D721Med (cell line): Measurements from ENCODE around the gene ZDHHC5.

Source experiments
- DNase-seq: peaks from one replicate; pipeline ENCODE4 v3.0.0; 2011; ENCODE audit warnings: low spot score; ENCODE audit not compliant: insufficient read length
- FAIRE-seq: peaks from 2 replicates; lab custom pipeline; 2011; peaks lifted over from hg19 to GRCh38; lab: Jason Lieb, UNC
- TF ChIP-seq, protein P1 (sequence below): IDR thresholded peaks from 2 replicates; pipeline ENCODE4 v1.5.1; 2012; ENCODE audit warnings: mild to moderate bottlenecking, control low read depth; ENCODE audit not compliant: insufficient read depth; ENCODE audit errors: missing control alignments

Gene ZDHHC5

DNA sequence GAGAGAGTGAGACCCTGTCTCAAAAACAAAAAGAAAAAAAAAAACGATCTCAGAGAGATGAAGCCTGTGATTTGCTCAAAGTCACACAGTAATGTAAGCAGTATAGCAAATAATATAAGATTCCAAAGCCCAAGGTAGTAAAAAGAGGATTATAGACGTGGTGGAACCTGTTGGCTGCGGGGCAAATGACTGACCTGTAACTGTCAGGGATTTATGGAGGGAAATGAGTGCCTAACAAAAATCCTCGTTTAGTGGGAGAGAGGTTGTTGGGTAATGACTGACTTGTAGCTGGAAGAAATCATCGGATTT lies 11.1 kb upstream of the ZDHHC5 start:
- TF ChIP-seq, protein P1, sequence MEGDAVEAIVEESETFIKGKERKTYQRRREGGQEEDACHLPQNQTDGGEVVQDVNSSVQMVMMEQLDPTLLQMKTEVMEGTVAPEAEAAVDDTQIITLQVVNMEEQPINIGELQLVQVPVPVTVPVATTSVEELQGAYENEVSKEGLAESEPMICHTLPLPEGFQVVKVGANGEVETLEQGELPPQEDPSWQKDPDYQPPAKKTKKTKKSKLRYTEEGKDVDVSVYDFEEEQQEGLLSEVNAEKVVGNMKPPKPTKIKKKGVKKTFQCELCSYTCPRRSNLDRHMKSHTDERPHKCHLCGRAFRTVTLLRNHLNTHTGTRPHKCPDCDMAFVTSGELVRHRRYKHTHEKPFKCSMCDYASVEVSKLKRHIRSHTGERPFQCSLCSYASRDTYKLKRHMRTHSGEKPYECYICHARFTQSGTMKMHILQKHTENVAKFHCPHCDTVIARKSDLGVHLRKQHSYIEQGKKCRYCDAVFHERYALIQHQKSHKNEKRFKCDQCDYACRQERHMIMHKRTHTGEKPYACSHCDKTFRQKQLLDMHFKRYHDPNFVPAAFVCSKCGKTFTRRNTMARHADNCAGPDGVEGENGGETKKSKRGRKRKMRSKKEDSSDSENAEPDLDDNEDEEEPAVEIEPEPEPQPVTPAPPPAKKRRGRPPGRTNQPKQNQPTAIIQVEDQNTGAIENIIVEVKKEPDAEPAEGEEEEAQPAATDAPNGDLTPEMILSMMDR: no peak

DNA sequence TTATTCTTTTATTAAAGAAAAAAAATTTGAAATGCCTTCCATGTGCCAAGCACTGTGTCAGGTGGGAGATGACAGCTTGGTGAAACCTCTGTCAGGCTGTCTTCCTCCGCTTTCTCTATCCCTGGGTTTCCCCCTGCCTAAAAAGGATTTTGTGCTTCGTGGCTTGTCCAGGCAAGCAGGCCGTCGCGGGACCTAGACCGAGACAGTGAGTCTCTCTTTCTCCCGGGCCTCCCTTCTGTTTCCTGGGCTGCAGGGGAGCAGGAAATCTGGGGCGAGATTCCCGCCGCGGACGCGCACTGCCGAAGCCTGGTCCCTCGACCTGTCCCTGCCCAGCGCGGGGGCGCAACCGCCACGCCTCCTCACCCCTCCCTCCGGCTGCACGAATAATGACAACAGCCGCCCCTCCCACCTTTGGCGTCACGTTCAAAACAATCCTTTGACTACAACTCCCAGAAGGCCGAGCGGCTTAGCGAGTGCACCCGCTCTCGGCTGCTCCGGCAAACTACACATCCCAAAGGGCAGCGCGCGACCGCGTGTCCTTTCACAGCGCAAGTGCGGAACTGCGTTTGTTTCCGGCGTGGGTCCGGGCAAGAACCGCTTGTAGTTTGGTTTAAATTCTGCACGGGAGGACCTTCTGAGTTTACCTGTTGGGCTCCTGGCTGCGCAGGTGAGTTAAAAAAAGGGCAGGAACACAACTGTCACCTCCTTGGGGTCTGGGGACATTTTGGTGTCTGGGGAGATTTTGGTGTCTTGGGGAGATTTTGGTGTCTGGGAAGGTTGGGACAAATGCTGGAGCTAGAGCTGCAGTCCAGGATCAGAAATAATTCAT lies 10.5 kb upstream of the ZDHHC5 start, which contains the start of gene CLP1:
TSS of gene CLP1 (plus strand) at position 569 of the 829 bp plus-strand sequence. CDS start 1,715 bp downstream, outside the sequence.
- DNase-seq (peak; percentile 80), FAIRE-seq (no peak)
- TF ChIP-seq, protein P1: no peak

More for the DNA sequence above, 11.1 kb upstream of the ZDHHC5 start:
- no peak for FAIRE-seq
- DNase-seq: no peak

DNA sequence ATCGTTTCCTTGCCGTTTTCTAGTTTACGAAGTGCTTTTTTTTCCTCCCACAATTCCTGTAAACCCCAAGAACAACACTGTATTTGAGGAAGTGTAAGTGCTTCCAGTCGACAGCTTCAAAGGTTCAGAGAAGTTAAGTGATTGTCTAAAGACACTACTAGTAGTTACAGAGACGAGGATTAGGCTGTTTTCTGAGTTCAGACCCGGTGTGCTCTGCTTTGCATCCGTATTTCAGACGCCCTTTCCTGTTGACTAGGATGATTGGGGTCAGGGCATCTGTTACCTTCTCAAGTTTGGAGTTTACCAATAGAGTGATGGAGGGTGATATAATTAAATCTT lies 9.9 kb upstream of the ZDHHC5 start:
- TF ChIP-seq, protein P1: no peak
- no peak for FAIRE-seq
- no peak for DNase-seq

DNA sequence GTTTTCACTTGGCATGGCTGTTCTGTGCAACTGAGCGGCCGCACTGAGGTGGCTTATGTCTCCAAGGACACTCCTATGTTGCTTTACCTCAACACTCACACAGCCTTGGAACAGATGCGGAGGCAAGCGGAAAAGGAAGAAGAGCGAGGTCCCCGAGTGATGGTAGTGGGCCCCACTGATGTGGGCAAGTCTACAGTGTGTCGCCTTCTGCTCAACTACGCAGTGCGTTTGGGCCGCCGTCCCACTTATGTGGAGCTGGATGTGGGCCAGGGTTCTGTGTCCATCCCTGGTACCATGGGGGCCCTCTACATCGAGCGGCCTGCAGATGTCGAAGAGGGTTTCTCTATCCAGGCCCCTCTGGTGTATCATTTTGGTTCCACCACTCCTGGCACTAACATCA lies 8.2 kb upstream of the ZDHHC5 start:
- no peak for FAIRE-seq
- DNase-seq: no peak
- TF ChIP-seq, protein P1: no peak

DNA sequence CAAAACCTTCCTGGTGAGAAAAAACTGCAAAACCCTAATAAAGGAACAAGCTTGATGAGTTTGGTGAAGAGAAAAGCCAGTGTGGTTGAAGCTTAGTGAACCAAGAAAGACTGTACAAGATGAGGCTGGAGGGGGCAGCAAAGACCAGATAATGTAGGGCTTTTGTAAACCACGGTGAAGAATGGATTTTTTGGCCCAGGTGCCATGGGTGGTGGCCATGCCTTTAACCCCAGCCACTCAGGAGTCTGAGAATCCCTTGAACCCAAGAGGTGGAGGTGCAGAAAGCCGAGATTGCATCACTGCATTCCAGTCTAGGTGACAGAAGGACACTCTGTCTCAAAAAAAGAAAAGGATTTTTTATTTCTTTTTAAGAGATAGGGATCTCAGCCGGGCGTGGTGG lies 5.0 kb upstream of the ZDHHC5 start:
- DNase-seq (no peak), FAIRE-seq (no peak)
- TF ChIP-seq, protein P1: peak; percentile 43

DNA sequence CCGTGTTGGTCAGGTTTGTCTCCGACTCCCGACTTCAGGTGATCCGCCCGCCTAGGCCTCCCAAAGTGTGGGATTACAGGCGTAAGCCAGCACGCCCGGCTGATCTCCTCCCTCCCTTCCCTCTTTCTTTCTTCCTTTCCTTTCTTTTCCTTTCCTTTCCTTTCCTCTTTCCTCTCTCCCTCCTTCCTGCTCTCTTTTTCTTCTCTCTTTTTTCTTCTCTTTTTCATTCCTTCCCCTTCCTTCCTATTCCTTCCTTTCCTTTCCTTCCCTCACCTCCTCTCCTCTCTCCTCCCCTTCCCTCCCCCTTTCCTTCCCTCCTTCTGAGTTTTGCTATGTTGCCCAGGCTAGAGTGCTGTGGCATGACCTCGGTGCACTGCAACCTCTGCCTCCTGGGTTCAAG lies 3.9 kb upstream of the ZDHHC5 start:
- TF ChIP-seq, protein P1: no peak
- no peak for DNase-seq
- FAIRE-seq: no peak

DNA sequence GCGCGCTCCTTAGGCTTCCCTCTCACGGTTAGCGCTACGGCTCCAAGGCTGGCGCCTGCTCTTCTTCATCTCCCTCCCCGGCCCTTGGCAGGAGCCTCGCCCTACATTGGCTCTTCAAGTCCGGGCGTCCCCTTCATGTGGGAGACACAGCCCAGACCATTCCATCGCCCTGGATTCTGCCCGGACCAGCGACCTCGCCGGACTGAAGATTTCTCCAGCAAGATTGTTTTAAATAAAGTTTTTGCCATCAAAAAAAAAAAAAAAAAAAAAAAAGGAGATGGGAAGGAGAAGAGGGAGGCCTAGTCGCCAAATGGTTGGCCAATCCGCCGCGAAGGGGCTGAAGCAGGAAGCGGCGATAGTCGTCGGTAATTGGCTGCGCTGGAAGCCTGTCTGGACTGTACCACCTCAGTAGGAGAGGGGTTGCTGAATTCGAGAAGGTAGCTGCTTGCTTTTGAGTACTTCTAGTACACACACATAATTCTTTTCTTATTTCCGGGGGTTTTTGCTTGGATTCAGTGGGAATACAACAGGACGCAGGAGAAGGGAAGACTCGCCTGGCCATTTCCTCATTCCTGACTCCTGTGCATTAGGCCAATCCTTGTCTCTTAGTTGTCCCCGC lies 688 bp upstream of the ZDHHC5 start:
- FAIRE-seq (no peak), DNase-seq (peak; percentile 57)
- TF ChIP-seq, protein P1: no peak
